ENCODE measurements around the gene MIS18BP1. TPM values are rescaled to one million over a fixed set of nuclear protein-coding genes. Genes with fewer than 3 reads are reported as not detected.
"Not testable (repeated sequence)": the region's sequence is repeated elsewhere in the genome, so short reads cannot be mapped to it uniquely, and the experiment has no call there.

Gene MIS18BP1
- polyA plus RNA-seq, 2 donors: 5.2 to 7.5 TPM

DNA sequence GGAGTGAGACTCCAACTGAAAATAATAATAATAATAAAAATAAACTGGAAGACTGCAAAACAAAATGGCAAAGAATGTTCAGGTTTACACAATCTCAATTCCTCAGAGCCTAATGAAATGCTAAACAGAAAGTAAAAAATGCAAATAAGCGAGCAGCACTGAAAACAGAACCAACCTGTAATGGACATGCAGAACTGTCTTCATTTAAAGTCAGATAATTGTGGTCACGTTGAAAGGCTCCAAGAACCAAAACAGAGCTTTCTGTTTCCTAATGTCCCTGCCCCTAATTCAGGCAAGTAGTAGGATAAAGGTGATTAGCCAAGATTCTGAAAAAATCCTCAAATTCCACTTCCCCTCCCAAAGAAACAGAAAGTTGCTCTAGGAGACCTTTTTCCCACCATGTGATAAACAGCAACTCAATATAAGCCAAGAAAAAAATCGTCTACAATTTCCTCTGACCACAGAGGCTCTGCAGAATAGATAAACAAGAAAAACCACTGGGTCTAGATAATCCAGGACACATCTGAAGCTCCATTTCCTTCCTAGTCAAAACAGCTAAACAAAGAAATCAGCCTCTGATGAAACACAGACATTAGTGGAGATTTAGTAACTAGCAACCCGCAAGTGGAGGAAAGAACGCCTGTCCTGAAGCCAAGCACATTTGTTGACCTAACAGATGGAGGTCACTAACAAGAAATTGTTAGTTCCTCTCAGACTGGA is 3.0 kb downstream of the MIS18BP1 start:
- Histone ChIP-seq H3K4me1 (ENCODE audit: control insufficient read depth in 2 of 2, insufficient read depth in 2 of 2, low read length in 1 of 2) (peaks cover 0 to 5% of the 10 kb centered on the region in 2 donors), H3K27ac (ENCODE audit: low read depth in 2 of 2, low read length in 1 of 2) (peak overlapping the region in 1 of 2 donors; percentile 52), H3K4me3 (ENCODE audit: low read depth in 1 of 2, low read length in 2 of 2) (peak overlapping the region in 1 of 2 donors; percentile 1), H3K27me3 (ENCODE audit: control insufficient read depth in 1 of 2, insufficient read depth in 2 of 2, low read length in 2 of 2) (no peaks in the 10 kb centered on the region), H3K36me3 (ENCODE audit: control insufficient read depth in 2 of 2, insufficient read depth in 2 of 2, low read length in 1 of 2) (no peaks in the 10 kb centered on the region), H3K9me3 (ENCODE audit: control insufficient read depth in 2 of 2, insufficient read depth in 1 of 2, low read depth in 1 of 2, low read length in 1 of 2) (no peaks in the 10 kb centered on the region)
- WGBS, 2 donors: 37% methylated on average over 5 of the region's 5 CpGs

DNA sequence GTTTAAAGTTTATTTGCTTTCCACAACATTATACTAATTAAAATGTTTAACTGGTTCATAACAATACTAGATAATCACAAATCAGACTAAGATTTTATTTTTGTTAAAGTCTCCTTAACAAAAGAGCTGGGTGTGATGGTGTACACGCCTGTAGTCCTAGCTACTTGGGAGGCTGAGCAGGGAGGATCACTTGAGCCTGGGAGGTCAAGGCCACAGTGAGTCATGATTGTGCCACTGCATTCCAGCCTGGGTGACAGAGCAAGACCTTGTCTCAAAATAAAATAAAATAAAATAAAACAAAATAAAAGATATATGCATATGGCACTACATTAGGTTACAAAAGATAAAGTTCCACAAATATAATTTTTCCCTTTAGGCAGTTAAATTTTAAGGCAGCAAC is 5.6 kb downstream of the MIS18BP1 start:
- Histone ChIP-seq H3K36me3 (ENCODE audit: control insufficient read depth in 2 of 2, insufficient read depth in 2 of 2, low read length in 1 of 2) (no peaks in the 10 kb centered on the region), H3K4me1 (ENCODE audit: control insufficient read depth in 2 of 2, insufficient read depth in 2 of 2, low read length in 1 of 2) (peaks cover 0 to 2% of the 10 kb centered on the region in 2 donors), H3K27ac (ENCODE audit: low read depth in 2 of 2, low read length in 1 of 2) (no peak overlapping the region), H3K4me3 (ENCODE audit: low read depth in 1 of 2, low read length in 2 of 2) (no peak overlapping the region), H3K9me3 (ENCODE audit: control insufficient read depth in 2 of 2, insufficient read depth in 1 of 2, low read depth in 1 of 2, low read length in 1 of 2) (no peaks in the 10 kb centered on the region), H3K27me3 (ENCODE audit: control insufficient read depth in 1 of 2, insufficient read depth in 2 of 2, low read length in 2 of 2) (no peaks in the 10 kb centered on the region)
- 89 to 94% methylated on average over 1 of the region's 1 CpG for WGBS, 2 donors

DNA sequence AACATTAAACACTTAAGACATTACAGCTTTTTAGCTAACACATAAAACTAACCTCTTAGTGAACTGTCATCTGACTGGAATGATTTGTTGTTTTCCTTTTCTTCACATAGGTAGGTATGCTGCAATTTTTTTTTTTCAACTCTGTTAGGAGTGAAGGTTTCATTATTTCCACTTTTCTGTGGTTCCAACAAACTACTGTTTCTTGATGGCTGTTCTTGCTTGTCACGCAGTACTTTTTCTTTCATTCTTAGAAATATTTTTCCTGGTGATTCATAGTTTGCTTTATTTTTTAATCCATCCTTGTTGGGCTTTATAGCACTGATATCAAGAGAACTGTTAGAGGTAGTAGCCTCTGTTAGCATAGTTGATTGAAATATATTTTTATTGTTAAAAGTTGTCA is 6.3 kb downstream of the MIS18BP1 start:
- H3K4me1 ChIP-seq (ENCODE audit: control insufficient read depth in 2 of 2, insufficient read depth in 2 of 2, low read length in 1 of 2): peaks cover 0 to 2% of the 10 kb centered on the region in 2 donors
- H3K9me3 ChIP-seq (ENCODE audit: control insufficient read depth in 2 of 2, insufficient read depth in 1 of 2, low read depth in 1 of 2, low read length in 1 of 2): no peaks in the 10 kb centered on the region
- H3K4me3 ChIP-seq (ENCODE audit: low read depth in 1 of 2, low read length in 2 of 2): no peak overlapping the region
- no peak overlapping the region for H3K27ac ChIP-seq (ENCODE audit: low read depth in 2 of 2, low read length in 1 of 2)
- no peaks in the 10 kb centered on the region for H3K27me3 ChIP-seq (ENCODE audit: control insufficient read depth in 1 of 2, insufficient read depth in 2 of 2, low read length in 2 of 2)
- no peaks in the 10 kb centered on the region for H3K36me3 ChIP-seq (ENCODE audit: control insufficient read depth in 2 of 2, insufficient read depth in 2 of 2, low read length in 1 of 2)
- 57 to 75% methylated on average over 1 of the region's 1 CpG for WGBS, 2 donors

DNA sequence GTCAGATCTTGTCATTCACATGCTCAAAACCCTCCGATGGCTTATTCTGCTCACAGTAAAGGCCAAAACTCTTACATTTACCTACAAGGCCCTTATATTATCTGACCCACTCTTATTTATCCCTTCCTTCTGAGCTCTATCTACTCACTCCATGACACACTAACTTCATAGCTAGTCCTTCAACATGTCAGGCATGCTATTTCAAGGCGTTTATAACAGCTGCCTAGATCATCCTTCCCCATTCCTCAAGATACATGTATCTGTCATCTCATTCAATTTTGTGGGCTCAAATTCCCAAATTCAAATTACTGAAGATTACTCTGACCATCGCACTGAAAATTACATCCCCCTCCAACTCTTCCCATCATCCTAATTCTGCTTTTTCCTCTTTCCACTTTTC is 6.9 kb downstream of the MIS18BP1 start:
- Histone ChIP-seq H3K4me1 (ENCODE audit: control insufficient read depth in 2 of 2, insufficient read depth in 2 of 2, low read length in 1 of 2) (peaks cover 0 to 2% of the 10 kb centered on the region in 2 donors), H3K27ac (ENCODE audit: low read depth in 2 of 2, low read length in 1 of 2) (no peak overlapping the region), H3K36me3 (ENCODE audit: control insufficient read depth in 2 of 2, insufficient read depth in 2 of 2, low read length in 1 of 2) (no peaks in the 10 kb centered on the region), H3K27me3 (ENCODE audit: control insufficient read depth in 1 of 2, insufficient read depth in 2 of 2, low read length in 2 of 2) (no peaks in the 10 kb centered on the region), H3K9me3 (ENCODE audit: control insufficient read depth in 2 of 2, insufficient read depth in 1 of 2, low read depth in 1 of 2, low read length in 1 of 2) (no peaks in the 10 kb centered on the region), H3K4me3 (ENCODE audit: low read depth in 1 of 2, low read length in 2 of 2) (no peak overlapping the region)
- 87 to 88% methylated on average over 3 of the region's 3 CpGs for WGBS, 2 donors

DNA sequence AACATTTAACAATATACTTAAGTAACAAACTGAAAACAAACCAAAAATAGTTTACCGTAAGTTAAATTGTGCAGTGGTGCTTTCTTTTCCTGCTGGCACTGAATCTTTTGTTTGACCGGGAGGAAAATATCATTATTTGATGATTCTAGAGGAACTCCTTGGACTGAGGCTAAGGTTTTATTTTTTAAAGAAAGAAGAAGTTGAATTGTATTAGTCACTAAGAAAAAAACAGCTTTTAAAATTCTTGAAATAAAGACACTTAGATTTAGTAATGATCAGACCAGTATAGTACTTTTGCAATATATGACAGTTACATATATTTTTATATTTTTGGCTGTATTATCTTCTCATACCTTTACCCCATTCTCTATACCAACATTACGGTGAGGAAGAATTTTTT is 10.3 kb downstream of the MIS18BP1 start:
- no peaks in the 10 kb centered on the region for H3K9me3 ChIP-seq (ENCODE audit: control insufficient read depth in 2 of 2, insufficient read depth in 1 of 2, low read depth in 1 of 2, low read length in 1 of 2)
- H3K4me1 ChIP-seq (ENCODE audit: control insufficient read depth in 2 of 2, insufficient read depth in 2 of 2, low read length in 1 of 2): no peaks in the 10 kb centered on the region
- no peak overlapping the region for H3K27ac ChIP-seq (ENCODE audit: low read depth in 2 of 2, low read length in 1 of 2)
- no peaks in the 10 kb centered on the region for H3K27me3 ChIP-seq (ENCODE audit: control insufficient read depth in 1 of 2, insufficient read depth in 2 of 2, low read length in 2 of 2)
- H3K4me3 ChIP-seq (ENCODE audit: low read depth in 1 of 2, low read length in 2 of 2): no peak overlapping the region
- 77 to 86% methylated on average over 3 of the region's 3 CpGs for WGBS, 2 donors
- H3K36me3 ChIP-seq (ENCODE audit: control insufficient read depth in 2 of 2, insufficient read depth in 2 of 2, low read length in 1 of 2): no peaks in the 10 kb centered on the region

DNA sequence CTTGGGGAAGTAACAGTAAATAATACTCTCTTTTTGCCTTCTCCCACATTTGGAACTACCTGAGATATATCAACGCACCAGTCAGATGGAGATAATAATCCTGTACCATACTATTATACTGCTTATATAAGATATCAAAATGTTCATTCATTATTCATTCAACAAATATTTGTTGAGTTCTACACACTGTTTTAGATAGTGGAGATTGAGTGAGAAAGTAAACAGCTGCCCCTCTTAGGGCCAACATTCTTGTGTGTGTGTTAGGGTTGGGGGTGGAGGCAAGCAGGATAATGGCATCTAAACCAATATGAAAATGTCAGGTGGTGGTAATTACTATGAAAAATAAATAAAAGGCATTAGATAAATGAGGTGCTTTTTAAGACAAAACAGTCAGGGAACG is 14.0 kb downstream of the MIS18BP1 start:
- WGBS, 2 donors: 64 to 72% methylated on average over 2 of the region's 2 CpGs

DNA sequence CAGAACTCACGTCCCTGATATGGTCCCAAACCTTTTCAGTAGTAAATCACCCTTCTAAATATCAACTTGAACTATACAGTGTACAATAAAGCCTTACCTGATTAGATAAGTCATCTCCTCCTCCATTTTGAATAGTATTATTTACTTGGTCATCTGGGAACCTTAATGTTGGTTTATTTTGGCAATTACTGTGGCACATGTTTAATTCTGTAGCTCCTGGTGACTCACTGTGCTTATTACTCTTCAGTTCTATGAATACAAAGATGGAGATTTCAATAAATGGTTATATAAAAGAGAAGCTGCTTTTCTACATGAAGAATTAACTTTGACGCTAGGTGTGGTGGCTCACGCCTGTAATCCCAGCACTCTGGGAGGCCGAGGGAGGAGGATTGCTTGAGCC is 25.4 kb downstream of the MIS18BP1 start:
- no peak overlapping the region for H3K4me3 ChIP-seq (ENCODE audit: low read depth in 1 of 2, low read length in 2 of 2)
- 97 to 98% methylated on average over 4 of the region's 4 CpGs for WGBS, 2 donors
- no peaks in the 10 kb centered on the region for H3K9me3 ChIP-seq (ENCODE audit: control insufficient read depth in 2 of 2, insufficient read depth in 1 of 2, low read depth in 1 of 2, low read length in 1 of 2)
- H3K36me3 ChIP-seq (ENCODE audit: control insufficient read depth in 2 of 2, insufficient read depth in 2 of 2, low read length in 1 of 2): peaks cover 4 to 6% of the 10 kb centered on the region in 2 donors
- H3K27me3 ChIP-seq (ENCODE audit: control insufficient read depth in 1 of 2, insufficient read depth in 2 of 2, low read length in 2 of 2): no peaks in the 10 kb centered on the region
- no peaks in the 10 kb centered on the region for H3K4me1 ChIP-seq (ENCODE audit: control insufficient read depth in 2 of 2, insufficient read depth in 2 of 2, low read length in 1 of 2)
- H3K27ac ChIP-seq (ENCODE audit: low read depth in 2 of 2, low read length in 1 of 2): no peak overlapping the region

More for the DNA sequence above, 14.0 kb downstream of the MIS18BP1 start:
- no peak overlapping the region for H3K27ac ChIP-seq (ENCODE audit: low read depth in 2 of 2, low read length in 1 of 2)
- H3K4me3 ChIP-seq (ENCODE audit: low read depth in 1 of 2, low read length in 2 of 2): no peak overlapping the region
- H3K36me3 ChIP-seq (ENCODE audit: control insufficient read depth in 2 of 2, insufficient read depth in 2 of 2, low read length in 1 of 2): no peaks in the 10 kb centered on the region
- H3K27me3 ChIP-seq (ENCODE audit: control insufficient read depth in 1 of 2, insufficient read depth in 2 of 2, low read length in 2 of 2): no peaks in the 10 kb centered on the region
- H3K9me3 ChIP-seq (ENCODE audit: control insufficient read depth in 2 of 2, insufficient read depth in 1 of 2, low read depth in 1 of 2, low read length in 1 of 2): no peaks in the 10 kb centered on the region
- H3K4me1 ChIP-seq (ENCODE audit: control insufficient read depth in 2 of 2, insufficient read depth in 2 of 2, low read length in 1 of 2): no peaks in the 10 kb centered on the region

DNA sequence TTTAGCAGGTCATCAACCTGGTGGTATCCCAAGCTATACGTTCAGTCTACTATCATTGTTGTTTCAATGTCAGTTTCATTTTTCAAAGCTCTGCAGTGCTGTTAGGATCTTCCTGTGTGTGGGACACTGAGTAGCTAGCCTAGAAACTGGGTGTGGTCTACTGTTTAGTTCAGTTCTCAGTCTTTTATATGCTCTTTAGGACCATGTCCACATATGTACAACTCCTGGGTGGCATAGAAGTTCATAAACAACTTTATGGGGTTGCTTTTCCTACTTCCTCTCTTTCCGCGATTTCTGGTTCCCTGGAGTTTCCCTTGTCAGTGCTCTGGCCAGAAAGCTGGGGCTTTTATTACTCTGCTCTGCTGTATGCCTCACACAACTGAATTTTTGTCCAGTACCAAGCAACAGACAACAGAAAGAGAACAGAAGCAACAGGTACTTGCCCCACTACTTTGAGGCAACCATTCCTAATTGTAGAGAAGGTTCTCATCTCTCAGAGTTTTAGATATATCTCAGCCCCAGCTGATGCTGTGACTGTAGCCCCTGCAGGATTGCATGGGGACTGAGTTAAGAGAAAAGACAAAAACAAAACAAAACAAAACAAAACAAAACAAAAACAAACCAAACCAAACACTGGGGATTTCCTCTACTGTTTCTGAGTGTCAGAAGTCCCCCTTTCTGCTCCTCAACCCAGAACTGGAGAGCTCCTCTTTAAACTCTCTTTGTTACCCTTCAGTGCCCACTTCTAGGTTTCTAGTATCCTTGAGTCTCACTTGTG is 30.3 kb downstream of the MIS18BP1 start:
- H3K27ac ChIP-seq (ENCODE audit: low read depth in 2 of 2, low read length in 1 of 2): no peak overlapping the region
- 92 to 96% methylated on average over 3 of the region's 3 CpGs for WGBS, 2 donors
- H3K4me1 ChIP-seq (ENCODE audit: control insufficient read depth in 2 of 2, insufficient read depth in 2 of 2, low read length in 1 of 2): no peaks in the 10 kb centered on the region
- H3K9me3 ChIP-seq (ENCODE audit: control insufficient read depth in 2 of 2, insufficient read depth in 1 of 2, low read depth in 1 of 2, low read length in 1 of 2): no peaks in the 10 kb centered on the region
- H3K36me3 ChIP-seq (ENCODE audit: control insufficient read depth in 2 of 2, insufficient read depth in 2 of 2, low read length in 1 of 2): peaks cover 0 to 3% of the 10 kb centered on the region in 2 donors
- H3K27me3 ChIP-seq (ENCODE audit: control insufficient read depth in 1 of 2, insufficient read depth in 2 of 2, low read length in 2 of 2): no peaks in the 10 kb centered on the region
- H3K4me3 ChIP-seq (ENCODE audit: low read depth in 1 of 2, low read length in 2 of 2): no peak overlapping the region

DNA sequence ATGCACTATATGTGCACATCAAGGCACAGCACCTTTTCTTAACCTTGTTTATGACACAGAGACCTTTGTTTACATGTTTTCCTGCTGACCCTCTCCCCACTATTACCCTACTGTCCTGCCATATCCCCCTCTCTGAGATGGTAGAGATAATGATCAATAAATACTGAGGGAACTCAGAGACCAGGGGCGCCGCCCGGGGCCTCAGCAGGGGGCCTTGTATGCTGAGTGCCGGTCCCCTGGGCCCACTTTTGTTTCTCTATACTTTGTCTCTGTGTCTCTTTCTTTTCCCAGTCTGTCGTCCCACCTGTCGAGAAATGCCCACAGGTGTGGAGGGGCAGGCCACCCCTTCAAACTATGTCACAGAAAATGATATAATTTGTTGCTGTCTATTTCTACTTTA is 38.7 kb downstream of the MIS18BP1 start:
- not testable (repeated sequence) for H3K27me3 ChIP-seq (ENCODE audit: control insufficient read depth in 1 of 2, insufficient read depth in 2 of 2, low read length in 2 of 2); H3K36me3 ChIP-seq (ENCODE audit: control insufficient read depth in 2 of 2, insufficient read depth in 2 of 2, low read length in 1 of 2); H3K27ac ChIP-seq (ENCODE audit: low read depth in 2 of 2, low read length in 1 of 2); H3K4me1 ChIP-seq (ENCODE audit: control insufficient read depth in 2 of 2, insufficient read depth in 2 of 2, low read length in 1 of 2); H3K4me3 ChIP-seq (ENCODE audit: low read depth in 1 of 2, low read length in 2 of 2); H3K9me3 ChIP-seq (ENCODE audit: control insufficient read depth in 2 of 2, insufficient read depth in 1 of 2, low read depth in 1 of 2, low read length in 1 of 2)
- 94 to 97% methylated on average over 6 of the region's 6 CpGs for WGBS, 2 donors

DNA sequence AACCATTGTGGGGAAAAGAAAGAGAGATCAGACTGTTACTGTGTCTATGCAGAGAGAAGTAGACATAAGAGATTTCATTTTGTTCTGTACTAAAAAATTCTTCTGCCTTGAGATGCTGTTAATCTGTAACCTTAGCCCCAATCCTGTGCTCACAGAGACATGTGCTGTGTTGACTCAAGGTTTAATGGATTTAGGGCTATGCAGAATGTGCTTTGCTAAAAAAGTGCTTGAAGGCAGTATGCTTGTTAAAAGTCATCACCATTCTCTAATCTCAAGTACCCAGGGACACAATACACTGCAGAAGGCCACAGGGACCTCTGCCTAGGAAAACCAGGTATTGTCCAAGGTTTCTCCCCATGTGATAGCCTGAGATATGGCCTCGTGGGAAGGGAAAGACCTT is 39.3 kb downstream of the MIS18BP1 start:
- WGBS, 2 donors: 73 to 78% methylated on average over 1 of the region's 1 CpG
- not testable (repeated sequence) for H3K27ac ChIP-seq (ENCODE audit: low read depth in 2 of 2, low read length in 1 of 2); H3K36me3 ChIP-seq (ENCODE audit: control insufficient read depth in 2 of 2, insufficient read depth in 2 of 2, low read length in 1 of 2)

More for the DNA sequence above, 39.3 kb downstream of the MIS18BP1 start:
- not testable (repeated sequence) for H3K4me3 ChIP-seq (ENCODE audit: low read depth in 1 of 2, low read length in 2 of 2); H3K27me3 ChIP-seq (ENCODE audit: control insufficient read depth in 1 of 2, insufficient read depth in 2 of 2, low read length in 2 of 2); H3K9me3 ChIP-seq (ENCODE audit: control insufficient read depth in 2 of 2, insufficient read depth in 1 of 2, low read depth in 1 of 2, low read length in 1 of 2); H3K4me1 ChIP-seq (ENCODE audit: control insufficient read depth in 2 of 2, insufficient read depth in 2 of 2, low read length in 1 of 2)
